ENCODE measurements around the gene RAPGEF2. TPM values are rescaled to one million over a fixed set of nuclear protein-coding genes. Genes with fewer than 3 reads are reported as not detected.

Gene RAPGEF2
- total and polyA plus RNA-seq, 2 of the 8 experiments (the other 6 are each of a cell fraction or from before 2014, with no cell fraction given), result 24.4 to 48.6 TPM

DNA sequence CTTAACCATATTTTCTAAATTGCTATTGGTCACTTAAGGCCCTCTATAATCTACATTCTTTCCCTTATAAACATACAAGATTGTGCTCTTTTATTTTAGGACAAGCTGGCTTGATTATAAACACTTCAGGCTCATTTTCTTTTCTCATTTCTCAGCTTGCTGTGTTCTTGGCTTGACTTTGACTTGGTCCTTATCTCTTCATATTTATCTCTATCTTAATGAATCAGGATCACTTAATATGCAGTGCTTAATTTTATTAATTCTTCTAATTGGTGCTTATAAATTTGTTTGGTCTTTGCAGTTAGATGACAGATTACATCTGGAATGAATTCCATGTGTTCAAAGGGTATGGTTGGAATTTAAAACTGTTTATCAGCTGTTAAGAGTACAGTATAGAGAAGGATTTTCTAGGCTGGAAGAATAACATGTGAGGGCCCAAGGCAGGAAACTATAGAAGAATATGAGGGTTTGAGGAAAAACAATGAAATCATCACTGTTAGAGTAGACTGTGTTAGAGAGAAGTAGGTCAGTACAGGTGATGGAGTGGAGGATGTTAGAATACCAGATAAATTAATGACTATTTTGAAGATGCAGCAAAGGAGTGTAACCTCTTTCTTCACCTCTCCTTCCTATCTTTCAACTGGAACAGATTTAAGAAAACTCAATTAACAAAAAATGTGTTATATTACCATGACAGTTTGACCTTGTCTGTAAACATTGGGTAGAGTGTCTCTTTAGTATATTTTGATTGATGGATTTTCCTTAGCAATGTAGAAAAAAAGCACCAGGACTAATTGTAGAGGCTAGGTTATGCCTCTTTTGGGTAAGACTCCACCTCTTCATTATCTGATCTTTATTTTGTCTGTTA is 169.6 kb downstream of the RAPGEF2 start (continued):
- TF ChIP-seq, protein P1, sequence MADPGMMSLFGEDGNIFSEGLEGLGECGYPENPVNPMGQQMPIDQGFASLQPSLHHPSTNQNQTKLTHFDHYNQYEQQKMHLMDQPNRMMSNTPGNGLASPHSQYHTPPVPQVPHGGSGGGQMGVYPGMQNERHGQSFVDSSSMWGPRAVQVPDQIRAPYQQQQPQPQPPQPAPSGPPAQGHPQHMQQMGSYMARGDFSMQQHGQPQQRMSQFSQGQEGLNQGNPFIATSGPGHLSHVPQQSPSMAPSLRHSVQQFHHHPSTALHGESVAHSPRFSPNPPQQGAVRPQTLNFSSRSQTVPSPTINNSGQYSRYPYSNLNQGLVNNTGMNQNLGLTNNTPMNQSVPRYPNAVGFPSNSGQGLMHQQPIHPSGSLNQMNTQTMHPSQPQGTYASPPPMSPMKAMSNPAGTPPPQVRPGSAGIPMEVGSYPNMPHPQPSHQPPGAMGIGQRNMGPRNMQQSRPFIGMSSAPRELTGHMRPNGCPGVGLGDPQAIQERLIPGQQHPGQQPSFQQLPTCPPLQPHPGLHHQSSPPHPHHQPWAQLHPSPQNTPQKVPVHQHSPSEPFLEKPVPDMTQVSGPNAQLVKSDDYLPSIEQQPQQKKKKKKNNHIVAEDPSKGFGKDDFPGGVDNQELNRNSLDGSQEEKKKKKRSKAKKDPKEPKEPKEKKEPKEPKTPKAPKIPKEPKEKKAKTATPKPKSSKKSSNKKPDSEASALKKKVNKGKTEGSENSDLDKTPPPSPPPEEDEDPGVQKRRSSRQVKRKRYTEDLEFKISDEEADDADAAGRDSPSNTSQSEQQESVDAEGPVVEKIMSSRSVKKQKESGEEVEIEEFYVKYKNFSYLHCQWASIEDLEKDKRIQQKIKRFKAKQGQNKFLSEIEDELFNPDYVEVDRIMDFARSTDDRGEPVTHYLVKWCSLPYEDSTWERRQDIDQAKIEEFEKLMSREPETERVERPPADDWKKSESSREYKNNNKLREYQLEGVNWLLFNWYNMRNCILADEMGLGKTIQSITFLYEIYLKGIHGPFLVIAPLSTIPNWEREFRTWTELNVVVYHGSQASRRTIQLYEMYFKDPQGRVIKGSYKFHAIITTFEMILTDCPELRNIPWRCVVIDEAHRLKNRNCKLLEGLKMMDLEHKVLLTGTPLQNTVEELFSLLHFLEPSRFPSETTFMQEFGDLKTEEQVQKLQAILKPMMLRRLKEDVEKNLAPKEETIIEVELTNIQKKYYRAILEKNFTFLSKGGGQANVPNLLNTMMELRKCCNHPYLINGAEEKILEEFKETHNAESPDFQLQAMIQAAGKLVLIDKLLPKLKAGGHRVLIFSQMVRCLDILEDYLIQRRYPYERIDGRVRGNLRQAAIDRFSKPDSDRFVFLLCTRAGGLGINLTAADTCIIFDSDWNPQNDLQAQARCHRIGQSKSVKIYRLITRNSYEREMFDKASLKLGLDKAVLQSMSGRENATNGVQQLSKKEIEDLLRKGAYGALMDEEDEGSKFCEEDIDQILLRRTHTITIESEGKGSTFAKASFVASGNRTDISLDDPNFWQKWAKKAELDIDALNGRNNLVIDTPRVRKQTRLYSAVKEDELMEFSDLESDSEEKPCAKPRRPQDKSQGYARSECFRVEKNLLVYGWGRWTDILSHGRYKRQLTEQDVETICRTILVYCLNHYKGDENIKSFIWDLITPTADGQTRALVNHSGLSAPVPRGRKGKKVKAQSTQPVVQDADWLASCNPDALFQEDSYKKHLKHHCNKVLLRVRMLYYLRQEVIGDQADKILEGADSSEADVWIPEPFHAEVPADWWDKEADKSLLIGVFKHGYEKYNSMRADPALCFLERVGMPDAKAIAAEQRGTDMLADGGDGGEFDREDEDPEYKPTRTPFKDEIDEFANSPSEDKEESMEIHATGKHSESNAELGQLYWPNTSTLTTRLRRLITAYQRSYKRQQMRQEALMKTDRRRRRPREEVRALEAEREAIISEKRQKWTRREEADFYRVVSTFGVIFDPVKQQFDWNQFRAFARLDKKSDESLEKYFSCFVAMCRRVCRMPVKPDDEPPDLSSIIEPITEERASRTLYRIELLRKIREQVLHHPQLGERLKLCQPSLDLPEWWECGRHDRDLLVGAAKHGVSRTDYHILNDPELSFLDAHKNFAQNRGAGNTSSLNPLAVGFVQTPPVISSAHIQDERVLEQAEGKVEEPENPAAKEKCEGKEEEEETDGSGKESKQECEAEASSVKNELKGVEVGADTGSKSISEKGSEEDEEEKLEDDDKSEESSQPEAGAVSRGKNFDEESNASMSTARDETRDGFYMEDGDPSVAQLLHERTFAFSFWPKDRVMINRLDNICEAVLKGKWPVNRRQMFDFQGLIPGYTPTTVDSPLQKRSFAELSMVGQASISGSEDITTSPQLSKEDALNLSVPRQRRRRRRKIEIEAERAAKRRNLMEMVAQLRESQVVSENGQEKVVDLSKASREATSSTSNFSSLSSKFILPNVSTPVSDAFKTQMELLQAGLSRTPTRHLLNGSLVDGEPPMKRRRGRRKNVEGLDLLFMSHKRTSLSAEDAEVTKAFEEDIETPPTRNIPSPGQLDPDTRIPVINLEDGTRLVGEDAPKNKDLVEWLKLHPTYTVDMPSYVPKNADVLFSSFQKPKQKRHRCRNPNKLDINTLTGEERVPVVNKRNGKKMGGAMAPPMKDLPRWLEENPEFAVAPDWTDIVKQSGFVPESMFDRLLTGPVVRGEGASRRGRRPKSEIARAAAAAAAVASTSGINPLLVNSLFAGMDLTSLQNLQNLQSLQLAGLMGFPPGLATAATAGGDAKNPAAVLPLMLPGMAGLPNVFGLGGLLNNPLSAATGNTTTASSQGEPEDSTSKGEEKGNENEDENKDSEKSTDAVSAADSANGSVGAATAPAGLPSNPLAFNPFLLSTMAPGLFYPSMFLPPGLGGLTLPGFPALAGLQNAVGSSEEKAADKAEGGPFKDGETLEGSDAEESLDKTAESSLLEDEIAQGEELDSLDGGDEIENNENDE (IDR thresholded peaks at IDR 0.05; ENCODE audit: insufficient replicate concordance, low read length), result no peak
- TF ChIP-seq SIRT6 (IDR thresholded peaks at IDR 0.05; ENCODE audit: low read length), result no peak
- no peak for TF ChIP-seq E2F6 (IDR thresholded peaks at IDR 0.05)
- no peak for TF ChIP-seq GABPA (IDR thresholded peaks at IDR 0.05; ENCODE audit: borderline replicate concordance, insufficient read depth, low read length)
- no peak for TF ChIP-seq TAF7 (optimal IDR thresholded peaks at IDR 0.05; ENCODE audit: borderline replicate concordance, low read depth, low read length)
- TF ChIP-seq CEBPB (IDR thresholded peaks at IDR 0.05; ENCODE audit: low read depth, low read length), result no peak
- no peak for TF ChIP-seq SIX5 (IDR thresholded peaks at IDR 0.05; ENCODE audit: low read depth, low read length)
- no peak for TF ChIP-seq EGR1 (IDR thresholded peaks at IDR 0.05; ENCODE audit: borderline replicate concordance, low read depth, low read length)
- no peak for TF ChIP-seq SRF (IDR thresholded peaks at IDR 0.05; ENCODE audit: low read depth, low read length)

Measured in H1 (cell line).